IPS-NIHi7 (cell line): ENCODE results near the gene BAZ1B.
"Not testable (repeated sequence)": the region's sequence is repeated elsewhere in the genome, so short reads cannot be mapped to it uniquely, and the experiment has no call there.

Experiments used
- DNase-seq: peaks from one replicate; pipeline ENCODE4 v3.0.0; 2012; ENCODE audit warnings: mixed read lengths; ENCODE audit errors: extremely low spot score

BAZ1B gene

DNA sequence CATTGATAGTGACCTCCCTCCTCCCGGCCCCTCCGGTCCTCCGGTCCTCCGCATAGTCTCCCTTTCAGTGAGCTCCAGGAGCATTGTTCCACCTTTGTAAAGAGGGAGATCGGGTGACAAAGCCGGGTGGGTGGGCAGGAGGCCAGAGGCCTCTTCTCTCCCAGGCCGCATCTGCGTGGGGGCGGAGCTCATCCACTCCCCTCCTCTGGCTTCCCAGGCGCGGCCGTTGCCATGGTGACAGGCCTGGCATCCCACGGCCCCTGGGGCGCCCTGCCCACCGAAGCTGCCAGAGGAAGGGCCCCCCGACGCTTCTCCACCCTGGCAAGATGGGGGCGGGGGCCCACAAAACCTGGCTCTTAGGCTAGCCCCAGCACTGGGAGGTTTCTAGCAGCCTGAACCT is 92.9 kb downstream of the BAZ1B start:
- peak; percentile 57 for DNase-seq

DNA sequence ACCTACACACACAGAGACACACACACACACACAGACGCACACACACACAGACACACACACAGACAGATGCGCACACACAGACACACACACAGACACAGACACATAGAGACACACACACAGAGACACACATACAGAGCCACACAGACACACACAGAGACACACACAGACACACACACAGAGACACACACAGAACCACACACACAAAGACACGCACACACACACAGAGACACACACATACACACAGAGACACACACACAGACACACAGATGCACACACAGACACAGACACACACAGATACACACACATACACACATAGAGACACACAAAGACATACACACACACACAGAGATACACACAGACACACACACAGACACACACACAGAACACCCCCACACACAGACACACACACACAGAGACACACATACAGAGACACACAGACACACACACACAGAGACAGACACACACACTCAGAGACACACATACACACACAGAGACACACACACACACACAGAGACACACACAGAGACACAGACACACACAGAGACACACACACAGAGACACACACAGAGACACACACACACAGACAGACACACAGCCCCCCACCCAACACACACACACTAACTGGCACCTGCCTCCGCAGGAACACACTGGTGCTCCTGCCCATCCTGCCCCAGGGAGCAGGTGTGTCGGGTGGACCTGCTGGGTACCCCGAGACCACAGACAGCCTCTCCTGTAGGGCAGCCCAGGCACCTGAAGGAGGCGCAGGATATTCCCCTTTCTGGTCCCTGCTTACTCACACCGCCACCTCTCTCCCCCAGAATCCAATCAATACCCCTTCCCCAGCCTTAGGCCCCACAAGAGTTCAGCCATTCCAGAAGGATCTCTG is 93.9 kb downstream of the BAZ1B start:
- DNase-seq, result peak; percentile 34

DNA sequence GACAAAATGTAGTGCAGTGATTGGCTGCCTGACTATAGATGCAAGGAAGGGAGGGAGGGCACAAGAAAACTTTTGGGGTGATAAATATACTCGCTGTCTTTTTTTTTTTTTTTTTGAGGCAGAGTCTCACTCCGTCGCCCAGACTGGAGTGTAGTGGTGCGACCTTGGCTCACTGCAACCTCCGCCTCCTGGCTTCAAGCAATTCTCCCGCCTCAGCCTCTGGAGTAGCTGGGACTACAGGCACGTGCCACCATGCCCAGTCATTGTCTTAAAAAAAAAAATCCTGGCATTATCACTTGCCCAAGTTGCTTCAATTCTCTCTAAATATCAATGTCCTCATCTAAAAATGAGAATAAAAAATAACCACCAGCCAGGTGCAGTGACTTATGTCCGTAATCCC is 96.1 kb downstream of the BAZ1B start:
- no peak for DNase-seq

GRCh38 chr7:73425356-73425983 is 96.6 kb downstream of the BAZ1B start:
- DNase-seq, result no peak

- DNase-seq, result no peak
Observed at GRCh38 chr7:73424489-73424885, 97.6 kb downstream of the BAZ1B start.

DNA sequence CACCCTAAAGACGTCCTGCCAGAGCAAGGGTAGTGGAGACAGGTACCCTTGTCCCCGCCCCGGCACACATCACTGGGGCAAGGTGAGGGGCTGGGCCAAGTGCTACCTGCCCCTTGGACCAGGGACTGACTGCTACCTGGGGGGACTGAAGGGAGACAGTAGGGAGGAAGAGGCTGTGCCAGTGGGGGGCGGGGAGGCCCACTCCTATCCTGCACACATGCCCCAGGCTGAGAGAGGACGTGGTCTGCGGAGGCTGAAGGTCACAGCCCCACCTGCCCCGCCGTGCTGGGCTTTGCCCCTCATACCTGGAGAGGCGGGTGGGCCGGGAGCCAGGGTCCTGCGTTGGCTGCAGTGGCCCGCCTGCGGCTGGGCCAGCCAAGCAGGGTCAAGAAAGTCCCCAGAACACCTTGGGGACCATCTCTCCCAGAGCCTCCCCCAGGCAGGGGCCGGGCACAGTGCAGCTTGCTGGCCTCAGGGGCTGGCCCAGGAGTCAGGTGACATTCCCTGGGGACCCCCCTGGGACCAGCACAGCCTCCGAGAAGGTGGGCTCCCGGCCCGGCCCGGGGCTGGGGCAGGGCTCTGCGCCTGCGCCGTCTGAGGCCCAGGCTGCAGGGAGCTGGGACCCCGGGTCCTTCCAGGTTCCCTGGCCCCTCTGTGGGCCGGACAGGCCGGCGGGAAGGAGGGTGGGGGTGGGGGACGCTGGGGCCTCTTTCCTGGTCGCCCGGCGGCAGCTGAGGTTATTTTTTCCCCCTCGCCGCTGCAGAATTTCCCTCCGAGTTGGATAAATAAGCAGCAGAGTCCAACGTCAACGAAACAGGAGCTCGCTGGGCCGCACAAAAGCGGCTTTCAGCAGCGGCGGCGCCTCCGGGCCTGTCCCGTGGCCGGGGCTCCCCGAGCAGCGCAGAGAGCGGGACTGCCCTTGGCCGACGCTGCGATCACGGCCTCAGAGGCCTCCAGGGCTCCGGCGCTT is 98.3 kb downstream of the BAZ1B start:
- peak; percentile 56 for DNase-seq

- DNase-seq, result not testable (repeated sequence)
Observed at GRCh38 chr7:73420610-73421009, 101.5 kb downstream of the BAZ1B start.

- not testable (repeated sequence) for DNase-seq
Observed at GRCh38 chr7:73420016-73420415, 102.1 kb downstream of the BAZ1B start.

DNA sequence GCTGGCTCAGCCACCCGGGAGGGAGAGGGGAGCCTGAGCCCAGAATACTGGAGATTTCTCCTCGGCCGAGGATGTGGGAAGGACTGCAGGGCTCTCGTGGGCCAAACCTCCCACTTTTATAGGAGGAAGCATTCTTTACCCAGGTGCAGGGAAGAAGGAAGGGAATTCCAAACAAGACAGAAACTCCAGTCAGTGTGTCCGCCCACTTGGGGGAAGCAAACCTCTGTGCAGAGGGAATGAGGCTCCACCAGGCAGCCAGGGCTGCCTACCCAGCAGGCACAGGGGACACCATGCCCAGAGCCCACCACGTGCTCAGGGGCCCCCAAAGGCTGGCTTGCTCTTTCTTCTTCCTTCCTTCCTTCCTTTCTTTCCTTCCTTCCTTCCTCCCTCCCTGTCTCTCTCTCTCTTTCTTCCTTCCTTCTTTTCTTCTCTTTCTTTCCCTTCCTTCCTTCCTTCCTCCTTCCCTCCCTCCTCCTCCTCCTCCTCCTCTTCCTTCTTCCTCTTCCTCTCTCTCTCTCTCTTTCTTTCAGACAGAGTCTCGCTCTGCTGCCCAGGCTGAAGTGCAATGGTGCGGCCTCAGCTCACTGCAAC is 103.9 kb downstream of the BAZ1B start:
- no peak for DNase-seq

- DNase-seq, result not testable (repeated sequence)
Observed at GRCh38 chr7:73410541-73411131, 111.5 kb downstream of the BAZ1B start.

DNA sequence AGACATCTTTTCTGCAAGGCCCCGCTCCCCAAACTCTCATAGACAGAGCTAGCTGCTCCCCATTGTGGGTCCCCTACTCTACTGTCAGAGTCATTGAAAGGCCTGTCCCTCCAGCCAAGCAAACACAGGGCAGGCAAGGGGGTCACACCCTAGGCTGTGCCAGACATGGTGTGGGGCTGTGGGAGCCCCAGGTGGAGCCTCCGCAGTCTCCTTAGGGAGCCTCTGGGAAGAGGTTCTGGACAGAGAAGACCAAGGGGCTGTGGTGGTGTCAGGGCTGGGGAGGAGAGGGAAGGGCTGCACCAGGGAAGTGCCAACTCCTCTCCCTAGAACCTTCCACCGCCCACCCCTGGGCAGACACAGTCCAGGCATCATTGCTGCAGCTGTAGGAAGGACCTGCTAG is 117.2 kb downstream of the BAZ1B start:
- DNase-seq, result not testable (repeated sequence)

DNA sequence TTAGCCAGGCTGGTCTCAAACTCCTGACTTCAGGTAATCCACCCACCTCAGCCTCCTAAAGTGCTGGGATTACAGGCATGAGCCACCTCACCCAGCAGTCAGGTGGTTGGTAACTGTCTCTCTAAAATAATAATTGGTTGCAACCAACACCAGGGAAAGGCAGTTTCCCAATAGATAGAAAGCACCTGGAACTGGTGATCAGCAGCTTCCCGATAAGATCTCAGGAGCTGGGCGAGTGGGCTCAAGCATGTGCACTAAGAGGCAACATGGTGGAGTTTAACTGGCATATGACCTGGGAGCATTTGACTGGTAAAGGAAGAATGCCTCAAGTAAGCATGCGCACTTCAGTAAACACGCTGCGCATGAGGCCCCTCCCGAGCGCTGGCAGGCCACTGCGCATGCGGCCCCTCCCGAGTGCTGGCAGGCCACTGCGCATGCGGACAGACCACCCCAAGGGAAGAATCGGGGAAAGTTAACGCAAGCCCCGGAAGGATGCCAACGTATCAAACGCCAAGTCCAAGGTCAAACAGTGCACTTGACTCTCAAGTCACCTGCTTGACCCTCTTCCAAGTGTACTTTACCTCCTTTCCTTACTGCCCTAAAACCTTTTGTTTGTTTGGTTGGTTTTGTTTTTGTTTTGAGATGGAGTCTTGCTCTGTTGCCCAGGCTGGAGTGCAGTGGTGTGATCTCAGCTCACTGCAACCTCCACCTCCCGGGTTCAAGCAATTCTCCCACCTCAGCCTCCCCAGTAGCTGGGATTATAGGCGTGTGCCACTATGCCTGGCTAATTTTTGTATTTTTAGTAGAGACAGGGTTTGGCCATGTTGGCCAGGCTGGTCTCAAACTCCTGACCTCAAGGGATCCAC is 122.7 kb downstream of the BAZ1B start:
- not testable (repeated sequence) for DNase-seq

GRCh38 chr7:73397521-73398281 is 124.4 kb downstream of the BAZ1B start:
- DNase-seq, result peak; percentile 68

GRCh38 chr7:73395538-73396503 is 126.3 kb downstream of the BAZ1B start:
- DNase-seq, result no peak

GRCh38 chr7:73394422-73394821 is 127.7 kb downstream of the BAZ1B start:
- no peak for DNase-seq

GRCh38 chr7:73391396-73391795 is 130.7 kb downstream of the BAZ1B start:
- DNase-seq, result no peak
